ENCODE data around the gene BEND6. TPM values are rescaled to one million over a fixed set of nuclear protein-coding genes. Genes with fewer than 3 reads are reported as not detected.

The BEND6 gene
- total and polyA plus RNA-seq, 4 donors: under 0.01 to 0.14 (median 0.03) TPM; not detected in 1

DNA sequence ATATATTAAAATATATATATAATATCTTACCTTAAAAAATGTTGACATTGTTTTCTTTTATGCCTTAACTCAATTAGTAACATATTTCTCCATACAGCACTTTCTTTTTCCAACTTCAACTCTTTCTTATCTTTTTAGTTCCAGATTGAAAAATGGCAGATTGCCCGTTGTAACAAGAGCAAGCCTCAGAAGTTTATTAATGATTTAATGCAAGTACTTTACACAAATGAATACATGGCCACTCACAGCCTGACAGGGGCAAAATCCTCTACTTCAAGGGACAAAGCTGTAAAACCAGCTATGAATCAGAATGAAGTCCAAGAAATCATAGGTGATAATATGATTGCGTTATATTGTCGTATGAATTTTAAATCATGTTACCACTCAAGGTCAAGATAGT lies 62.2 kb downstream of the BEND6 start:
- Histone ChIP-seq H3K4me3 (ENCODE audit: low read depth in 1 of 3, low read length in 3 of 3) (no peak overlapping the region), H3K9me3 (ENCODE audit: control insufficient read depth in 4 of 4, low read length in 3 of 4) (no peaks in the 10 kb centered on the region), H3K27me3 (ENCODE audit: control insufficient read depth in 4 of 4, insufficient read depth in 4 of 4, low read length in 3 of 4) (no peaks in the 10 kb centered on the region), H3K4me1 (ENCODE audit: control insufficient read depth in 4 of 4, insufficient read depth in 4 of 4, low read length in 3 of 4) (peaks cover 0 to 3% (median 0%) of the 10 kb centered on the region in 4 donors), H3K27ac (ENCODE audit: low read depth in 1 of 2, low read length in 2 of 2) (no peak overlapping the region), H3K9ac (ENCODE audit: low read depth in 1 of 2, low read length in 2 of 2) (no peak overlapping the region), H3K36me3 (ENCODE audit: control insufficient read depth in 4 of 4, insufficient read depth in 3 of 4, low read depth in 1 of 4, low read length in 3 of 4) (no peaks in the 10 kb centered on the region)
- 80% methylated on average over 3 of the region's 3 CpGs for WGBS
- TF ChIP-seq TAF1 (conservative IDR thresholded peaks at IDR 0.05) (no peak), FOXA1 (IDR thresholded peaks at IDR 0.05) (no peak), YY1 (IDR thresholded peaks at IDR 0.05) (no peak), HNF4A (conservative IDR thresholded peaks at IDR 0.05) (no peak), EGR1 (IDR thresholded peaks at IDR 0.05; ENCODE audit: low read depth in 2 of 2) (no peak)
- TF ChIP-seq, protein P1, sequence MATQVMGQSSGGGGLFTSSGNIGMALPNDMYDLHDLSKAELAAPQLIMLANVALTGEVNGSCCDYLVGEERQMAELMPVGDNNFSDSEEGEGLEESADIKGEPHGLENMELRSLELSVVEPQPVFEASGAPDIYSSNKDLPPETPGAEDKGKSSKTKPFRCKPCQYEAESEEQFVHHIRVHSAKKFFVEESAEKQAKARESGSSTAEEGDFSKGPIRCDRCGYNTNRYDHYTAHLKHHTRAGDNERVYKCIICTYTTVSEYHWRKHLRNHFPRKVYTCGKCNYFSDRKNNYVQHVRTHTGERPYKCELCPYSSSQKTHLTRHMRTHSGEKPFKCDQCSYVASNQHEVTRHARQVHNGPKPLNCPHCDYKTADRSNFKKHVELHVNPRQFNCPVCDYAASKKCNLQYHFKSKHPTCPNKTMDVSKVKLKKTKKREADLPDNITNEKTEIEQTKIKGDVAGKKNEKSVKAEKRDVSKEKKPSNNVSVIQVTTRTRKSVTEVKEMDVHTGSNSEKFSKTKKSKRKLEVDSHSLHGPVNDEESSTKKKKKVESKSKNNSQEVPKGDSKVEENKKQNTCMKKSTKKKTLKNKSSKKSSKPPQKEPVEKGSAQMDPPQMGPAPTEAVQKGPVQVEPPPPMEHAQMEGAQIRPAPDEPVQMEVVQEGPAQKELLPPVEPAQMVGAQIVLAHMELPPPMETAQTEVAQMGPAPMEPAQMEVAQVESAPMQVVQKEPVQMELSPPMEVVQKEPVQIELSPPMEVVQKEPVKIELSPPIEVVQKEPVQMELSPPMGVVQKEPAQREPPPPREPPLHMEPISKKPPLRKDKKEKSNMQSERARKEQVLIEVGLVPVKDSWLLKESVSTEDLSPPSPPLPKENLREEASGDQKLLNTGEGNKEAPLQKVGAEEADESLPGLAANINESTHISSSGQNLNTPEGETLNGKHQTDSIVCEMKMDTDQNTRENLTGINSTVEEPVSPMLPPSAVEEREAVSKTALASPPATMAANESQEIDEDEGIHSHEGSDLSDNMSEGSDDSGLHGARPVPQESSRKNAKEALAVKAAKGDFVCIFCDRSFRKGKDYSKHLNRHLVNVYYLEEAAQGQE (IDR thresholded peaks at IDR 0.05): no peak
- TF ChIP-seq, protein P2, sequence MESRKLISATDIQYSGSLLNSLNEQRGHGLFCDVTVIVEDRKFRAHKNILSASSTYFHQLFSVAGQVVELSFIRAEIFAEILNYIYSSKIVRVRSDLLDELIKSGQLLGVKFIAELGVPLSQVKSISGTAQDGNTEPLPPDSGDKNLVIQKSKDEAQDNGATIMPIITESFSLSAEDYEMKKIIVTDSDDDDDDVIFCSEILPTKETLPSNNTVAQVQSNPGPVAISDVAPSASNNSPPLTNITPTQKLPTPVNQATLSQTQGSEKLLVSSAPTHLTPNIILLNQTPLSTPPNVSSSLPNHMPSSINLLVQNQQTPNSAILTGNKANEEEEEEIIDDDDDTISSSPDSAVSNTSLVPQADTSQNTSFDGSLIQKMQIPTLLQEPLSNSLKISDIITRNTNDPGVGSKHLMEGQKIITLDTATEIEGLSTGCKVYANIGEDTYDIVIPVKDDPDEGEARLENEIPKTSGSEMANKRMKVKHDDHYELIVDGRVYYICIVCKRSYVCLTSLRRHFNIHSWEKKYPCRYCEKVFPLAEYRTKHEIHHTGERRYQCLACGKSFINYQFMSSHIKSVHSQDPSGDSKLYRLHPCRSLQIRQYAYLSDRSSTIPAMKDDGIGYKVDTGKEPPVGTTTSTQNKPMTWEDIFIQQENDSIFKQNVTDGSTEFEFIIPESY (IDR thresholded peaks at IDR 0.05): no peak
- no peak for DNase-seq (ENCODE audit: low spot score)

DNA sequence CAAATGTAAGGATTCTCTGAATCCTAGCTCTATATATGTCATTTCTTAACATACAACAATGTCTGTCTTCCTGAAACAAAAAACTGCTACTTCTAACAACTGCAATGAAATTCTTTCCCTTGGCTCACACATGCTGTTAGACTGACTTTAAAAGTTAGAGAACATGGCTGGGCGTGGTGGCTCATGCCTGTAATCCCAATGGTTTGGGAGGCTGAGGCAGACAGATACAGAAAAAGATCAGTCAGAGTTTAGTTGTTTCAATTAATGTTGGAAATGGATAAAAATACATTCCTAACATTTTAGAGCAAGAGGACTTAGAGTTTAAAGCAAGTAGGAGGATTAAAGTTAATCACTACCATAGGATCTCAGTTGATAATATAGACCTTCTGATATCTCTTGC lies 62.9 kb downstream of the BEND6 start:
- DNase-seq (ENCODE audit: low spot score): no peak
- Histone ChIP-seq H3K9me3 (ENCODE audit: control insufficient read depth in 4 of 4, low read length in 3 of 4) (no peaks in the 10 kb centered on the region), H3K27me3 (ENCODE audit: control insufficient read depth in 4 of 4, insufficient read depth in 4 of 4, low read length in 3 of 4) (no peaks in the 10 kb centered on the region), H3K9ac (ENCODE audit: low read depth in 1 of 2, low read length in 2 of 2) (no peak overlapping the region), H3K4me3 (ENCODE audit: low read depth in 1 of 3, low read length in 3 of 3) (no peak overlapping the region), H3K27ac (ENCODE audit: low read depth in 1 of 2, low read length in 2 of 2) (no peak overlapping the region), H3K4me1 (ENCODE audit: control insufficient read depth in 4 of 4, insufficient read depth in 4 of 4, low read length in 3 of 4) (peaks cover 0 to 3% (median 0%) of the 10 kb centered on the region in 4 donors), H3K36me3 (ENCODE audit: control insufficient read depth in 4 of 4, insufficient read depth in 3 of 4, low read depth in 1 of 4, low read length in 3 of 4) (no peaks in the 10 kb centered on the region)
- WGBS: 86% methylated on average over 1 of the region's 1 CpG
- TF ChIP-seq, protein P3, sequence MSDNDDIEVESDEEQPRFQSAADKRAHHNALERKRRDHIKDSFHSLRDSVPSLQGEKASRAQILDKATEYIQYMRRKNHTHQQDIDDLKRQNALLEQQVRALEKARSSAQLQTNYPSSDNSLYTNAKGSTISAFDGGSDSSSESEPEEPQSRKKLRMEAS (IDR thresholded peaks at IDR 0.05): no peak
- TF ChIP-seq FOXA2 (IDR thresholded peaks at IDR 0.05) (no peak), YY1 (IDR thresholded peaks at IDR 0.05) (no peak), HNF4A (conservative IDR thresholded peaks at IDR 0.05) (no peak), NR2F2 (IDR thresholded peaks at IDR 0.05) (no peak), FOXA1 (IDR thresholded peaks at IDR 0.05) (no peak), SP1 (IDR thresholded peaks at IDR 0.05) (no peak), RAD21 (IDR thresholded peaks at IDR 0.05) (no peak), HNF4G (IDR thresholded peaks at IDR 0.05) (no peak), GABPA (IDR thresholded peaks at IDR 0.05 in 1 of 2, conservative IDR thresholded peaks at IDR 0.05 in 1 of 2) (no peak), TAF1 (conservative IDR thresholded peaks at IDR 0.05) (no peak), RXRA (IDR thresholded peaks at IDR 0.05) (no peak), EGR1 (IDR thresholded peaks at IDR 0.05; ENCODE audit: low read depth in 2 of 2) (no peak), JUND (IDR thresholded peaks at IDR 0.05) (no peak)
- TF ChIP-seq, protein P4, sequence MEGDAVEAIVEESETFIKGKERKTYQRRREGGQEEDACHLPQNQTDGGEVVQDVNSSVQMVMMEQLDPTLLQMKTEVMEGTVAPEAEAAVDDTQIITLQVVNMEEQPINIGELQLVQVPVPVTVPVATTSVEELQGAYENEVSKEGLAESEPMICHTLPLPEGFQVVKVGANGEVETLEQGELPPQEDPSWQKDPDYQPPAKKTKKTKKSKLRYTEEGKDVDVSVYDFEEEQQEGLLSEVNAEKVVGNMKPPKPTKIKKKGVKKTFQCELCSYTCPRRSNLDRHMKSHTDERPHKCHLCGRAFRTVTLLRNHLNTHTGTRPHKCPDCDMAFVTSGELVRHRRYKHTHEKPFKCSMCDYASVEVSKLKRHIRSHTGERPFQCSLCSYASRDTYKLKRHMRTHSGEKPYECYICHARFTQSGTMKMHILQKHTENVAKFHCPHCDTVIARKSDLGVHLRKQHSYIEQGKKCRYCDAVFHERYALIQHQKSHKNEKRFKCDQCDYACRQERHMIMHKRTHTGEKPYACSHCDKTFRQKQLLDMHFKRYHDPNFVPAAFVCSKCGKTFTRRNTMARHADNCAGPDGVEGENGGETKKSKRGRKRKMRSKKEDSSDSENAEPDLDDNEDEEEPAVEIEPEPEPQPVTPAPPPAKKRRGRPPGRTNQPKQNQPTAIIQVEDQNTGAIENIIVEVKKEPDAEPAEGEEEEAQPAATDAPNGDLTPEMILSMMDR (IDR thresholded peaks at IDR 0.05; ENCODE audit: low read depth, low read length, missing input control): no peak
- TF ChIP-seq, protein P2 (IDR thresholded peaks at IDR 0.05): no peak
- TF ChIP-seq, protein P5, sequence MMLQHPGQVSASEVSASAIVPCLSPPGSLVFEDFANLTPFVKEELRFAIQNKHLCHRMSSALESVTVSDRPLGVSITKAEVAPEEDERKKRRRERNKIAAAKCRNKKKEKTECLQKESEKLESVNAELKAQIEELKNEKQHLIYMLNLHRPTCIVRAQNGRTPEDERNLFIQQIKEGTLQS (IDR thresholded peaks at IDR 0.05): no peak
- TF ChIP-seq, protein P1 (IDR thresholded peaks at IDR 0.05): no peak

Measured in liver (tissue), 9 donors.